Measurements from ENCODE around the gene SASH1.

DNA sequence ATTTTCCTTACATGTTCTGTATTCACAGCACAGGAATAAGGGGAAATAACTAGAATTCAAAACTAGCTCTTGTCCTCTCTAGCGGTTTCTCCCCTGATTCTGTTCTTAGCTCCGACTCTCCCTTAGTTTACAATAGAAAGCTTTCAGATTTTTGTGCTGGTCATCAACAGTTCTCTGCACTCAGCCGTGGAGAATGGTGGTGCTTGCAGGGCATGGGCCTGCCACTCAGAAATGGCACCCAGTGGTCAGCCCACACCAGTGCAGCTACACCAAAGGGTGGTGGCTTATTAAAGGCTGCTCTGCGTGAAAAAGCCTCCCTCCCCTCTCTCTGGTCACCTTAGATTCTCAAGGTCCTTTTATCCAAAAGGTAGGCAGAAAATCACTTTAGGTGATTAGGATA is 123.5 kb downstream of the SASH1 start:
- no peak for TF ChIP-seq POLR2A (IDR thresholded peaks at IDR 0.05; ENCODE audit: low read depth, low read length)
- no peak for TF ChIP-seq POLR2AphosphoS5 (IDR thresholded peaks at IDR 0.05; ENCODE audit: low read depth, low read length)
